HCT116 (cell line): ENCODE measurements around the gene TYMP. TPM values are rescaled to one million over a fixed set of nuclear protein-coding genes. Genes with fewer than 3 reads are reported as not detected.

ENCODE experiments used
- ATAC-seq: fragments of 200-7000 bp; cut with Tn5 transposase; 2 replicates; pipeline ENCODE4 v1.9.1; 2020; ENCODE audit warnings: mild to moderate bottlenecking, moderate library complexity
- BruUV-seq: library from RNA; stranded (reverse); fragments of 400-500 nt; replicated peaks from 2 replicates; lab custom pipeline; 2021; lab: Mats Ljungman, UMichigan
- CTCF ChIA-PET: fragments of 300-600 bp; sonication (Branson Sonifier 250); formaldehyde crosslinking; loops from one replicate; lab custom pipeline; 2021; ENCODE audit warnings: antibody characterized with exemption; lab: Charles Lee
- POLR2A ChIA-PET: fragments of 300-600, 350-600 bp; sonication (Branson Sonifier 250); formaldehyde crosslinking; loops from one replicate; lab custom pipeline; 2021; ENCODE audit warnings: antibody characterized with exemption; lab: Charles Lee
- RAD21 ChIA-PET, 2 experiments: fragments of 300-600 bp; sonication (Branson Sonifier 250); formaldehyde crosslinking; loops; one replicate each; lab custom pipeline; 2023; ENCODE audit warnings: low total read pairs in 2 of 2; ENCODE audit not compliant: uncharacterized antibody in 2 of 2, unreplicated experiment in 2 of 2, low non-redundant PET in 1 of 2; lab: Charles Lee
- DNase-seq: peaks from one replicate; pipeline ENCODE4 v3.0.0-alpha.2; 2010; ENCODE audit warnings: low read depth, low spot score
- H2AFZ ChIP-seq: fragments of 200-600 bp; shearing (Covaris generic), sonication (generic); 2 replicates; pipeline ENCODE4 v1.6.1; 2017; ENCODE audit warnings: low read depth, mixed run types, mixed read lengths, antibody characterized with exemption, low read length; ENCODE audit not compliant: poor library complexity, severe bottlenecking
- H3K27ac ChIP-seq: 2 replicates; pipeline ENCODE4 v1.5.1; 2012; ENCODE audit warnings: low read depth, low read length
- H3K27me3 ChIP-seq: fragments of 200-600 bp; sonication (generic); 2 replicates; pipeline ENCODE4 v1.6.1; 2016; ENCODE audit warnings: mixed run types, low read length, mixed read lengths; ENCODE audit not compliant: insufficient read depth
- H3K36me3 ChIP-seq, 2 experiments: fragments of 200-500 bp in 1 of 2; fragments of 200-600 bp in 1 of 2; sonication (Bioruptor generic) in 1 of 2; sonication (generic) in 1 of 2; 2 replicates each; pipeline versions ENCODE4 v1.5.1 to v1.6.1; 2014 to 2016; ENCODE audit warnings: low read length in 2 of 2, inconsistent platforms in 1 of 2, mixed read lengths in 1 of 2, mixed run types in 1 of 2; ENCODE audit not compliant: insufficient read depth in 2 of 2, control insufficient read depth in 1 of 2
- H3K4me1 ChIP-seq, 2 experiments: fragments of 200-600 bp in 1 of 2; sonication (generic) in 1 of 2; 2 replicates each; pipeline versions ENCODE4 v1.5.1 to v1.6.1; 2012 to 2017; ENCODE audit warnings: low read length in 2 of 2, inconsistent platforms in 1 of 2, mild to moderate bottlenecking in 1 of 2, mixed read lengths in 1 of 2, mixed run types in 1 of 2, moderate library complexity in 1 of 2; ENCODE audit not compliant: insufficient read depth in 2 of 2, control insufficient read depth in 1 of 2
- H3K4me2 ChIP-seq: fragments of 200-600 bp; sonication (generic); 2 replicates; pipeline ENCODE4 v1.6.1; 2017; ENCODE audit warnings: mixed run types, low read length, mixed read lengths
- H3K4me3 ChIP-seq, 2 experiments: fragments of 200-600 bp in 1 of 2; sonication (generic) in 1 of 2; replicated peaks in 1 of 2; 2 replicates each; pipeline ENCODE4 v1.5.1; 2011 to 2016; ENCODE audit warnings: low read length in 2 of 2, control low read depth in 1 of 2, low read depth in 1 of 2, mild to moderate bottlenecking in 1 of 2, mixed read lengths in 1 of 2, mixed run types in 1 of 2
- H3K79me2 ChIP-seq: fragments of 200-600 bp; sonication (generic); 2 replicates; pipeline ENCODE4 v1.6.1; 2017; ENCODE audit warnings: mild to moderate bottlenecking, mixed run types, low read length, moderate library complexity, mixed read lengths; ENCODE audit not compliant: insufficient read depth
- H3K9ac ChIP-seq: fragments of 200-600 bp; sonication (generic); 2 replicates; pipeline ENCODE4 v1.6.1; 2016; ENCODE audit warnings: low read length, mixed read lengths
- H3K9me2 ChIP-seq: fragments of 200-600 bp; sonication (generic), shearing (Covaris generic); 2 replicates; pipeline ENCODE4 v1.6.1; 2017; ENCODE audit warnings: mixed run types, mild to moderate bottlenecking, moderate library complexity; ENCODE audit not compliant: insufficient read depth
- H3K9me3 ChIP-seq, 2 experiments: fragments of 200-500 bp in 1 of 2; fragments of 200-600 bp in 1 of 2; sonication (Bioruptor generic) in 1 of 2; sonication (generic) in 1 of 2; 2 replicates each; pipeline ENCODE4 v1.6.1; 2014 to 2017; ENCODE audit warnings: low read length in 2 of 2, mixed read lengths in 2 of 2, inconsistent platforms in 1 of 2, low read depth in 1 of 2, mild to moderate bottlenecking in 1 of 2, mixed run types in 1 of 2, moderate library complexity in 1 of 2; ENCODE audit not compliant: control insufficient read depth in 1 of 2, insufficient read depth in 1 of 2
- H4K20me1 ChIP-seq: fragments of 200-600 bp; sonication (generic), shearing (Covaris generic); 2 replicates; pipeline ENCODE4 v1.6.1; 2017; ENCODE audit warnings: mixed run types, mild to moderate bottlenecking, moderate library complexity; ENCODE audit not compliant: insufficient read depth
- CBX3 ChIP-seq: IDR thresholded peaks from 2 replicates; pipeline ENCODE4 v1.6.1; 2012; ENCODE audit warnings: low read depth
- CEBPB ChIP-seq: IDR thresholded peaks from 2 replicates; pipeline ENCODE4 v1.6.1; 2012; ENCODE audit warnings: low read depth
- JUND ChIP-seq: IDR thresholded peaks from 2 replicates; pipeline ENCODE4 v1.6.1; 2012
- POLR2A ChIP-seq: IDR thresholded peaks from 2 replicates; pipeline ENCODE4 v1.7.0; 2011; ENCODE audit warnings: borderline replicate concordance; ENCODE audit not compliant: insufficient read depth, insufficient read length; ENCODE audit errors: extremely low read depth
- POLR2AphosphoS5 ChIP-seq: IDR thresholded peaks from 2 replicates; pipeline ENCODE4 v1.6.1; 2011; ENCODE audit warnings: mild to moderate bottlenecking, low read depth, low read length, moderate library complexity
- SIN3A ChIP-seq: IDR thresholded peaks from 2 replicates; pipeline ENCODE4 v1.6.1; 2012; ENCODE audit warnings: low read depth
- SP1 ChIP-seq: IDR thresholded peaks from 2 replicates; pipeline ENCODE4 v1.6.1; 2012; ENCODE audit warnings: low read depth
- TCF7L2 ChIP-seq: IDR thresholded peaks from 2 replicates; pipeline ENCODE4 v1.7.0; 2011; ENCODE audit warnings: borderline replicate concordance, inconsistent platforms; ENCODE audit not compliant: insufficient read depth, insufficient read length; ENCODE audit errors: extremely low read depth
- YY1 ChIP-seq: IDR thresholded peaks from 2 replicates; pipeline ENCODE4 v1.6.1; 2011; ENCODE audit warnings: low read length, low read depth, moderate library complexity, mild to moderate bottlenecking; ENCODE audit not compliant: insufficient replicate concordance; ENCODE audit errors: extremely low read depth
- ZFX ChIP-seq: fragments of 450-650 bp; IDR thresholded peaks from 2 replicates; pipeline ENCODE4 v1.6.1; 2017
- intact Hi-C: fragments of 100-400 bp; cut with micrococcal nuclease; formaldehyde crosslinking; loops from 2 replicates; pipeline ENCODE4 v1.10.0; 2022
- total RNA-seq: library from RNA; stranded (reverse); gene quantifications from one replicate; pipeline ENCODE4 v1.2.1, GENCODE V29; 2021; ENCODE audit not compliant: unreplicated experiment
- TF ChIP-seq, protein P1 (sequence below): IDR thresholded peaks from 2 replicates; pipeline ENCODE4 v1.6.1; 2012
- TF ChIP-seq, protein P2 (sequence below), 3 experiments: fragments of 200-600 bp in 1 of 3; sonication (generic) in 1 of 3; IDR thresholded peaks in 2 of 3; conservative IDR thresholded peaks in 1 of 3; 2 replicates each; pipeline ENCODE4 v1.5.1; 2012 to 2017; ENCODE audit warnings: low read depth in 2 of 3, low read length in 2 of 3, antibody characterized with exemption in 1 of 3, borderline replicate concordance in 1 of 3, control low read depth in 1 of 3, mild to moderate bottlenecking in 1 of 3, mixed read lengths in 1 of 3, mixed run types in 1 of 3, moderate library complexity in 1 of 3; ENCODE audit not compliant: insufficient read depth in 1 of 3

TYMP gene
- total RNA-seq, 1 experiment from 2014 or later = 43.2 TPM

- ChIA-PET POLR2A (no interaction called here), RAD21 (interaction anchor here in 1 of 2 experiments (1.1 kb wide), 1 partner anchor 203 kb away, joined by 3 read pairs; no protein-coding TSS in a partner anchor), CTCF (no interaction called here)
- H2AFZ ChIP-seq = no peak overlapping the region
- no peaks in the 10 kb centered on the region for H3K36me3 ChIP-seq
- TSS peak; percentile 70 for BruUV-seq
- no peaks in the 10 kb centered on the region for H4K20me1 ChIP-seq
- no peaks in the 10 kb centered on the region for H3K9me3 ChIP-seq
- DNase-seq (peak; percentile 76), ATAC-seq (peak; percentile 59)
- peak overlapping the region; percentile 91 for H3K9ac ChIP-seq
- intact Hi-C loops = loop anchor here (5.0 kb wide), 1 partner anchor 91 kb away; no protein-coding TSS in a partner anchor
- peak overlapping the region; percentile 93 for H3K4me2 ChIP-seq
- no peaks in the 10 kb centered on the region for H3K27me3 ChIP-seq
- peak overlapping the region; percentile 92 to 96 for H3K4me3 ChIP-seq
- peak overlapping the region; percentile 100 for H3K27ac ChIP-seq
- H3K9me2 ChIP-seq = no peaks in the 10 kb centered on the region
- no peak for TF ChIP-seq JUND
- TF ChIP-seq TCF7L2 = no peak
- TF ChIP-seq, protein P1, sequence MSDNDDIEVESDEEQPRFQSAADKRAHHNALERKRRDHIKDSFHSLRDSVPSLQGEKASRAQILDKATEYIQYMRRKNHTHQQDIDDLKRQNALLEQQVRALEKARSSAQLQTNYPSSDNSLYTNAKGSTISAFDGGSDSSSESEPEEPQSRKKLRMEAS = no peak
- TF ChIP-seq YY1 = no peak
- no peak; the same call in 1 of the 2 replicates for TF ChIP-seq ZFX
- TF ChIP-seq, protein P2, sequence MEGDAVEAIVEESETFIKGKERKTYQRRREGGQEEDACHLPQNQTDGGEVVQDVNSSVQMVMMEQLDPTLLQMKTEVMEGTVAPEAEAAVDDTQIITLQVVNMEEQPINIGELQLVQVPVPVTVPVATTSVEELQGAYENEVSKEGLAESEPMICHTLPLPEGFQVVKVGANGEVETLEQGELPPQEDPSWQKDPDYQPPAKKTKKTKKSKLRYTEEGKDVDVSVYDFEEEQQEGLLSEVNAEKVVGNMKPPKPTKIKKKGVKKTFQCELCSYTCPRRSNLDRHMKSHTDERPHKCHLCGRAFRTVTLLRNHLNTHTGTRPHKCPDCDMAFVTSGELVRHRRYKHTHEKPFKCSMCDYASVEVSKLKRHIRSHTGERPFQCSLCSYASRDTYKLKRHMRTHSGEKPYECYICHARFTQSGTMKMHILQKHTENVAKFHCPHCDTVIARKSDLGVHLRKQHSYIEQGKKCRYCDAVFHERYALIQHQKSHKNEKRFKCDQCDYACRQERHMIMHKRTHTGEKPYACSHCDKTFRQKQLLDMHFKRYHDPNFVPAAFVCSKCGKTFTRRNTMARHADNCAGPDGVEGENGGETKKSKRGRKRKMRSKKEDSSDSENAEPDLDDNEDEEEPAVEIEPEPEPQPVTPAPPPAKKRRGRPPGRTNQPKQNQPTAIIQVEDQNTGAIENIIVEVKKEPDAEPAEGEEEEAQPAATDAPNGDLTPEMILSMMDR (IDR thresholded peaks at IDR 0.05 in 2 of 3, conservative IDR thresholded peaks at IDR 0.05 in 1 of 3; ENCODE audit: borderline replicate concordance in 1 of 3, insufficient read depth in 1 of 3, low read depth in 2 of 3, low read length in 2 of 3) = no peak
- TF ChIP-seq CBX3 = no peak
- TF ChIP-seq POLR2A = peak; percentile 28
- no peak for TF ChIP-seq CEBPB
- peak; percentile 78 for TF ChIP-seq POLR2AphosphoS5
- TF ChIP-seq SIN3A = no peak
- TF ChIP-seq SP1 = no peak
- peaks cover 5% of the 10 kb centered on the region; the same call in 1 of the 2 replicates for H3K79me2 ChIP-seq
- H3K4me1 ChIP-seq = peaks cover 11 to 67% of the 10 kb centered on the region in 2 experiments; a peak in 3 of 4 replicates
Measured at GRCh38 chr22:50530877-50531545, 1.2 kb upstream of the TYMP start.
